ENCODE data around the gene BAZ2B. TPM values are rescaled to one million over a fixed set of nuclear protein-coding genes. Genes with fewer than 3 reads are reported as not detected.

Gene BAZ2B
- total RNA-seq, 1 experiment from 2014 or later: 54.9 TPM

DNA sequence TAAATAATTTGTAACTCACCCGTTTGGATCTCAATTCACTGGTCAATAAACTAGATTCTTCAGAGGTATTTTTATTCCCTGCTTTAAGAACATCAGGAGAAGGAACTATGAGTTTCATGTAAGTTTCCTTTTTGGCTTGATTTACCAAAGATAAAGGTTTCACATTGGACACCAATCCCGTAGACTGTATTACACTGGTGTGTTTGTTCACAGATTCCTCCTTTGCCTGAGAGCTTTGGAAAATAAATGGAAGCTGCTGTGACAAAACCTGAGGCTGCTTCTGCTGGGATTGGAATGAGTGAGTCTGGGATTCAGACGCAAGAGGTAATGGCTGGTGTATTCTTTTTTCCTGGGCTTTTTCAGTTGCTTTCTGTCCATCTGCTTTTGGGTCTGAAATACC is 178.1 kb downstream of the BAZ2B start:
- Histone ChIP-seq H3K27me3 (ENCODE audit: insufficient read depth, low read length) (no peaks in the 10 kb centered on the region), H3K9me3 (ENCODE audit: control insufficient read depth, low read depth, low read length) (no peaks in the 10 kb centered on the region), H4K91ac (ENCODE audit: insufficient read length, low read depth, low read length) (no peak overlapping the region), H4K8ac (replicated peaks; ENCODE audit: insufficient read length, low read depth, low read length) (no peak overlapping the region), H3K56ac (ENCODE audit: insufficient read length, low read depth, low read length) (no peak overlapping the region), H3T11ph (ENCODE audit: low read length) (no peak overlapping the region), H4K20me1 (ENCODE audit: control insufficient read depth, insufficient read depth, insufficient read length) (no peaks in the 10 kb centered on the region), H2BK120ac (ENCODE audit: low read depth, low read length, poor library complexity, severe bottlenecking) (no peak overlapping the region), H2AK5ac (ENCODE audit: insufficient read length, low read length) (no peak overlapping the region), H2BK5ac (ENCODE audit: insufficient read length, low read length) (no peak overlapping the region), H3K4me2 (ENCODE audit: insufficient read depth, insufficient read length, low read length) (no peak overlapping the region), H3K23ac (ENCODE audit: insufficient read length, low read depth, low read length) (no peak overlapping the region), H3K9ac (ENCODE audit: extremely low read depth, insufficient read length, low read length) (no peak overlapping the region), H3K23me2 (ENCODE audit: insufficient read length, low read depth, low read length, poor library complexity, severe bottlenecking) (no peaks in the 10 kb centered on the region), H2BK20ac (ENCODE audit: low read depth, low read length, poor library complexity, severe bottlenecking) (no peak overlapping the region), H3K18ac (ENCODE audit: insufficient read length, low read depth, low read length) (no peak overlapping the region), H3K4ac (ENCODE audit: low read depth, low read length) (no peak overlapping the region), H4K5ac (ENCODE audit: insufficient read length, low read depth, low read length) (no peak overlapping the region), H3K27ac (ENCODE audit: insufficient read length, low read depth, low read length) (no peak overlapping the region), H2AFZ (ENCODE audit: low read length) (no peak overlapping the region), H3K4me1 (ENCODE audit: insufficient read depth, low read length) (no peaks in the 10 kb centered on the region), H2BK12ac (ENCODE audit: insufficient read length, low read depth, low read length) (no peak overlapping the region), H2BK15ac (ENCODE audit: low read depth, low read length) (no peak overlapping the region), H3K79me2 (ENCODE audit: insufficient read depth, low read length) (no peaks in the 10 kb centered on the region), H3K14ac (ENCODE audit: insufficient read depth, low read length) (no peak overlapping the region), H3K79me1 (ENCODE audit: insufficient read depth, low read depth, low read length, poor library complexity, severe bottlenecking) (no peaks in the 10 kb centered on the region)
- no peaks in the 10 kb centered on the region for H3K27me3 Mint-ChIP-seq (ENCODE audit: low read depth)
- H3K4me3 Mint-ChIP-seq: no peak overlapping the region
- WGBS (ENCODE audit: extremely low coverage, insufficient read length, low lambda C conversion rate): no CpG with 5 or more reads among the region's 3 CpGs
- H3K9me3 Mint-ChIP-seq: no peaks in the 10 kb centered on the region
- peaks cover 11 to 35% (median 31%) of the 10 kb centered on the region in 3 experiments; a peak in 6 of 7 replicates for H3K36me3 Mint-ChIP-seq (ENCODE audit: insufficient read depth in 1 of 3, low read depth in 3 of 3)
- DNase-seq: no peak
- no peaks in the 10 kb centered on the region for H3K4me1 Mint-ChIP-seq
- TF ChIP-seq, protein P1, sequence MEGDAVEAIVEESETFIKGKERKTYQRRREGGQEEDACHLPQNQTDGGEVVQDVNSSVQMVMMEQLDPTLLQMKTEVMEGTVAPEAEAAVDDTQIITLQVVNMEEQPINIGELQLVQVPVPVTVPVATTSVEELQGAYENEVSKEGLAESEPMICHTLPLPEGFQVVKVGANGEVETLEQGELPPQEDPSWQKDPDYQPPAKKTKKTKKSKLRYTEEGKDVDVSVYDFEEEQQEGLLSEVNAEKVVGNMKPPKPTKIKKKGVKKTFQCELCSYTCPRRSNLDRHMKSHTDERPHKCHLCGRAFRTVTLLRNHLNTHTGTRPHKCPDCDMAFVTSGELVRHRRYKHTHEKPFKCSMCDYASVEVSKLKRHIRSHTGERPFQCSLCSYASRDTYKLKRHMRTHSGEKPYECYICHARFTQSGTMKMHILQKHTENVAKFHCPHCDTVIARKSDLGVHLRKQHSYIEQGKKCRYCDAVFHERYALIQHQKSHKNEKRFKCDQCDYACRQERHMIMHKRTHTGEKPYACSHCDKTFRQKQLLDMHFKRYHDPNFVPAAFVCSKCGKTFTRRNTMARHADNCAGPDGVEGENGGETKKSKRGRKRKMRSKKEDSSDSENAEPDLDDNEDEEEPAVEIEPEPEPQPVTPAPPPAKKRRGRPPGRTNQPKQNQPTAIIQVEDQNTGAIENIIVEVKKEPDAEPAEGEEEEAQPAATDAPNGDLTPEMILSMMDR (conservative IDR thresholded peaks at IDR 0.05): no peak
- no peak overlapping the region for H3K27ac Mint-ChIP-seq

All from H9 (cell line).